HUDEP-2 (cell line): ENCODE data around the gene PLK2.

Source experiments
- DNase-seq, 76 experiments: peaks; one replicate each; lab custom pipeline; 2025; ENCODE audit not compliant: unreplicated experiment in 76 of 76; lab: John Stamatoyannopoulos, UW

PLK2 gene

GRCh38 chr5:58451732-58452565, 7.9 kb downstream of the PLK2 start:
- DNase-seq = no peak

DNA sequence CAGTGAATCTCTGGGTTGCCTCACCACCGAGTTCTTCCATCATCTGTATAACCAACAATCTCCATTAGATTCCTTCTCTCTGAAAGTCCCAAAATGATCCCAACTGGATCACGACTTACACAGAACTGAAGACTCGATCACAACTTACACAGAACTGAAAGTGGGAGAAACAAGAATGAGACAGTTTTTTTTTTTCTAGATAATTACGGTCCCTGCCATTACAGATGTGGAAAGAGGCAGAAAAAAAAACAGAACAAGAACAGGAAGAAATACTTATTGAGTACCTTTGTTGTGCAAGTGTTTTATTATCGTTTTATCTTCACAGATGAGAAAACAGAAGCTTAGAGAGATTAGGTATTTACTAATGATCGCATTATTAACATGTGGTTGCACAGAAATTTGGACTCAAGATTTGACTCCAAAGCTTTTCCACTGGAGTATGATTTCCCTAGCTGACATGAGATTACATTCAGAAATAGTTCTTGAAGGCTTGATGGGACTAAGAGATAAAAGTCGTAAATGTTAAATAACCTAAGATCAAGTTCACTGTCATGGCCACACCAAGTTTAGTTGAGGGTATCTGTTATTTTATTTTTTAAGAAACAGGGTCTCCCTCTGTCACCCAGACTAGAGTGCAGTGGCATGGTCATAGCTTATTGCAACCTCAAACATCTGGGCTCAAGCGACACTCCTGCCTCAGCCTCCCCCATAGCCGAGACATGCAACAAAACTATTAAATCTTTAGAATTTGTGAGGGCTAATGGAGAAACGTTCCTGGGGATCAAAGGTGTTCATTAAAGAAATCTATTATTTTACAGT, 8.9 kb downstream of the PLK2 start:
- DNase-seq = no peak

DNA sequence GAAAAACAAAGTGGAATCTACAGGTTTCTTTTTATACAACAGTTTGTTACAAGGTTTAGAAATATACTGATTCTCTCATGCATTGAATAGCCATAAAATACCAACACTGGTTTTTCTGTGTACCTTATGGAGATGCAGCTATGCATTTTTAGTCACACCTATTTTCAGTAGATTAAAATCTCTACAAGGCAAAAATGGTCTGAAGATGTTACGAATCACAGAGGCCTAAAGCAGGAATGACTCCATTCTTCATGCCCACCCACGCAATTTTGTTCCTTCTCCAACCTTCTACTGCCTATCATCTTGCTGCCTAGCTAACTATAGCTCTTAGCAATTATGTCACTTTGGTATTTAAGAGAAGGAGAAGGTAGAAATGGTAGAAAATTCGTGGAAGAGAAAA, 9.9 kb downstream of the PLK2 start:
- DNase-seq = no peak

DNA sequence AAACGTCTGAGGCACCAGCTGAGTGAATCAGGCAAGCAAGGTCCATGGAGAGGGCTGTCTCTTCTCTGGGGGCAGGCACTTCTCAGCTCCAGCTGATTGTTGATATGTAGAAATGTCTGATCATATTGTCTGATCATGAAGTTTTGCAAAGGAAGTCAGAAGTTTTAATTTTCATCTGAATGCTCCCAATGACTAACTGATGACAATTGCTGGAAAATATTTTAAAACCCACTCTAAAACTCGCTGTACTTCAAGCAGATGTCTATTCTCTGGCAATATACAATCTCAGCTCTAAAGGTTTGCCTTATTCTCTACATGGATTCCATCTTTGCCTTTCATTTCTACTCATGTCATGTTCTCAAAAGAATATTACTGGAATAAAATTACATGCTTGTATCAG, 12.7 kb downstream of the PLK2 start:
- no peak for DNase-seq

- no peak for DNase-seq
These were observed 13.9 kb downstream of the PLK2 start for GRCh38 chr5:58446024-58446423.

DNA sequence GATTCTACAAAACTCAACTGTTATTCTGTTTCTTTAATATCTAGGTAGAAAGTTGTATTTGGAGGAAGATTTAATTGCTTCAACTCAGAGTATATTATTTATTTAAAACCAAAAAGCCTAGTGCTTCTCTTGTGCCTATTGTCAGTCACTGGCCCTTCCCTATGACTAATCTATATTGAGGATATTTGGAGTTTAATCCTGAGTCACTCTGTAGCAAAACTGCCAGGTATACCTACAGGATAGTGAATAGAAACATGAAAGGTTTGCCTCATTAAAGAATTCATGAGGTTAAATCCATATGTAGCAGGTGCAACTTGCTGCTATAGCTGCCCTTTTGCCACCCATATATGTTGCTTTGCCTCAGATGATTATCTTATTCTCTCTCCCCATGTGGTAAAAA, 15.1 kb downstream of the PLK2 start:
- DNase-seq = no peak

DNA sequence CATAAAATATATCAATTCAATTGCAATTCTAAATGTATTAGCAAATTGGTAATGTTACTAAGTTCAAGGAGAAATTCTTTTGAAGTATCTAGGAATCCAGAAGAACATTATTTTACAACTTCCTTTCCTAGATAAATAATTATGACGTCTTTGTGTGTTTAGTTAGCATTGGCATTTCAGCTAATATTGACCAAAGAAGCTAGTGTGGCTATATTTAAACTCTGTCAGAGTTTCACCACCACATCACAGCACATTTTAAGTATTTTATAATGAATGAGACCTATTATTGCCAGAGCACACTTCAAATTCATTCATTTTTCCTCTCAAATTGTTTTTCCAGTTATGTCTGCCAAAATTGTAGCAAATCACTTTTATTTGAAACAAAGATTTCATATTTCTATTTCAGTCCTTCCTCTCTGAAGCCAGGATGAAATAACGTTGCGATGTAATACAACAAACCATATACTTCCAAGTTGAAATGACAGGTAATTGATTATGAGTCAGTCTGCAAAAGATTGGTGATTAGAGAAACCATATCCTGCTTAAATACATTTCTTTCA, 18.9 kb downstream of the PLK2 start:
- no peak for DNase-seq

GRCh38 chr5:58439094-58439644, 20.7 kb downstream of the PLK2 start:
- no peak for DNase-seq

- no peak for DNase-seq
These were observed 22.2 kb downstream of the PLK2 start for GRCh38 chr5:58437661-58438060.

DNA sequence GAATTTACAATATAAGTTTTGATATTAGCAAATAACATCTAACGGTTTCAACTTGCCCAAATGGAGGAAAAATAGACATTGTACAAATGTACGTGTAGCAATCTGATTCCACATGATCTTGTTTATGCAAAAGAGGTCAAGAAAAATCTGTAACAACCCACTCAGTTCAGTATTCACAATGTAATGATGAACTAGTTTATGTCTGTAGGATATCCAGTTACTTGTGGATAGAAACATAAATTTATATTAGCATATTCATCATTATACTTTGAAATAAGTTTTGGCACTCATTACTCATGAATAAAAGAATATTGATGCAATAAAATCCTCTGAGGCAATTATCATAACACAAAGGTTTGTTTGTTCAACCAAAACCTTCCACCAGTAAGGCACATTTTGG, 28.1 kb downstream of the PLK2 start:
- no peak for DNase-seq

GRCh38 chr5:58412932-58413331, 47.0 kb downstream of the PLK2 start:
- no peak for DNase-seq

DNA sequence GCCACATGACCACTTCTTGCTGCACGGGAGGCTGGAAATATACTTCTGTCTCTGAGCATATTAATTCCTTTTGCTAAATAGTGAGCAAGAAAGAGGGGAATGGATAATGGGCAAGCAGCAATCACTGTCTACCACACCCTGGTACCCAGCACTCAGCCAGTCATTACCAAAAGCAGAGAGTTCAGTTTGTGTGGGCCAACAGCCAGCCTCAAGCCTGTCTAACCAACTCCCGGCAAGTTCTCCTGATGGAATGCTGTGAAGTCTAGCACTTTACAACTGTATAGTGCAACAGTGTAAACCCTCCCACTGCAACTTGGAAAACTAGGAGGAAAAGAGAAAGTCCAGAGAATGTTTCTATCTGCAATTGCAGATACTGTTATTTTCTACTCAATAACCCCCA, 47.8 kb downstream of the PLK2 start:
- DNase-seq = no peak

- no peak for DNase-seq
These were observed 48.5 kb downstream of the PLK2 start for GRCh38 chr5:58411372-58411771.

GRCh38 chr5:58410441-58410840, 49.4 kb downstream of the PLK2 start:
- no peak for DNase-seq

- DNase-seq = no peak
These were observed 52.7 kb downstream of the PLK2 start for GRCh38 chr5:58407042-58407719.

- no peak for DNase-seq
These were observed 53.5 kb downstream of the PLK2 start for GRCh38 chr5:58406394-58406793.

GRCh38 chr5:58405175-58405574, 54.7 kb downstream of the PLK2 start:
- DNase-seq = no peak

DNA sequence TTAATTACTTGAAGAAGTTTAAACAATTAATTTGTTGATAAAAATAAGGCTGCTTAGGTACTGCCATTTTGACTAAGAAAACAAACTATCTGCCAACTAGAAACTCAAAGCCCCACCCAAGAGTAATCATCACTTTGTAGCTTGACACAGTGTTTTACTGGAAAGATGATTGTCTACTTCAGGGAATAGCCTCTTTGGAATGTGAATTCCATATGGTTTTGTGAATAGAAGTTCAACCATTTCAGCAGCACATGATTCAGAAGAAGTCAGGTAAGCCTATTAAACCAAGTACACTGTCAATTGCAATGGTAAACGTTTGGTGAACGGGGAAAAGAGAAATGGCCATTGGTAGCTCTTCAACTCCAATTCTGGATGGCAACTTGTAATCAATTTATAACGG, 55.2 kb downstream of the PLK2 start:
- DNase-seq = no peak
